GM23248 (cell line): Measurements from ENCODE around the gene GALNT16. TPM values are rescaled to one million over a fixed set of nuclear protein-coding genes. Genes with fewer than 3 reads are reported as not detected.
A peak's percentile ranks its signal among the peaks of the same experiment; 100 is the strongest.

Source experiments
- DNase-seq: peaks from one replicate; pipeline ENCODE4 v3.0.0-alpha.2; 2015
- H2AFZ ChIP-seq: fragments of 200-600 bp; sonication (generic); 2 replicates; pipeline ENCODE4 v1.6.1; 2016; ENCODE audit warnings: antibody characterized with exemption
- H3F3A ChIP-seq: fragments of 200-600 bp; sonication (generic); 2 replicates; pipeline ENCODE4 v1.6.1; 2016; ENCODE audit warnings: mild to moderate bottlenecking, antibody characterized with exemption, mixed run types; ENCODE audit not compliant: insufficient read depth
- H3K27ac ChIP-seq: fragments of 200-600 bp; sonication (generic); 2 replicates; pipeline ENCODE4 v1.5.1; 2016; ENCODE audit warnings: mild to moderate bottlenecking
- H3K27me3 ChIP-seq: fragments of 200-600 bp; sonication (generic); replicated peaks from 2 replicates; pipeline ENCODE4 v1.6.1; 2016; ENCODE audit warnings: mild to moderate bottlenecking; ENCODE audit not compliant: insufficient read depth
- H3K36me3 ChIP-seq: fragments of 200-600 bp; sonication (generic); 2 replicates; pipeline ENCODE4 v1.6.1; 2016; ENCODE audit warnings: low read depth, mild to moderate bottlenecking
- H3K4me1 ChIP-seq: fragments of 200-600 bp; sonication (generic); 2 replicates; pipeline ENCODE4 v1.6.1; 2016; ENCODE audit warnings: mild to moderate bottlenecking; ENCODE audit not compliant: insufficient read depth
- H3K4me2 ChIP-seq: fragments of 200-600 bp; sonication (generic); one replicate; pipeline ENCODE4 v1.6.1; 2016; ENCODE audit warnings: mild to moderate bottlenecking; ENCODE audit not compliant: unreplicated experiment
- H3K4me3 ChIP-seq: fragments of 200-600 bp; sonication (generic); 2 replicates; pipeline ENCODE4 v1.5.1; 2016; ENCODE audit warnings: mild to moderate bottlenecking
- H3K79me2 ChIP-seq: fragments of 200-600 bp; sonication (generic); 2 replicates; pipeline ENCODE4 v1.6.1; 2016; ENCODE audit warnings: mild to moderate bottlenecking; ENCODE audit not compliant: insufficient read depth
- H3K9ac ChIP-seq: fragments of 200-600 bp; sonication (generic); 2 replicates; pipeline ENCODE4 v1.6.1; 2016; ENCODE audit warnings: mild to moderate bottlenecking
- H3K9me2 ChIP-seq: fragments of 200-600 bp; sonication (generic); 2 replicates; pipeline ENCODE4 v1.6.1; 2016; ENCODE audit warnings: mixed run types, mild to moderate bottlenecking, moderate library complexity; ENCODE audit not compliant: insufficient read depth
- H3K9me3 ChIP-seq: fragments of 200-600 bp; sonication (generic); one replicate; pipeline ENCODE4 v1.6.1; 2017; ENCODE audit warnings: low read depth
- H4K20me1 ChIP-seq: fragments of 200-600 bp; sonication (generic); 2 replicates; pipeline ENCODE4 v1.6.0; 2016; ENCODE audit not compliant: insufficient read depth
- EZH2 ChIP-seq: fragments of 200-600 bp; sonication (generic); IDR thresholded peaks from 2 replicates; pipeline ENCODE4 v1.6.1; 2018; ENCODE audit warnings: antibody characterized with exemption, mild to moderate bottlenecking; ENCODE audit not compliant: insufficient read depth, poor library complexity, severe bottlenecking
- EZH2phosphoT487 ChIP-seq: fragments of 200-600 bp; sonication (generic); IDR thresholded peaks from 2 replicates; pipeline ENCODE4 v1.6.1; 2018; ENCODE audit warnings: antibody characterized with exemption, moderate library complexity, mild to moderate bottlenecking, low read depth; ENCODE audit not compliant: insufficient read depth
- WGBS, 2 experiments: methylation state at CpG; one replicate each; pipeline ENCODE4 v1.1.6; 2015 to 2017; ENCODE audit warnings: low lambda C conversion rate in 2 of 2, low coverage in 1 of 2; ENCODE audit errors: missing lambda C conversion rate in 2 of 2; 5-methylcytosine and 5-hydroxymethylcytosine counted together
- in situ Hi-C: fragments of 300-500 bp; cut with MboI; formaldehyde crosslinking; loops from 2 replicates; pipeline ENCODE4 v1.15.0; 2020
- polyA plus RNA-seq: library from polyadenylated mRNA; unstranded; fragments of >200 nt; fragmentation: Nextera tagmentation; extraction: Ambion mirVana; gene quantifications from 2 replicates; pipeline ENCODE4 v1.2.1, GENCODE V29; 2016
- total RNA-seq: library from RNA; depleted of rRNA; stranded (reverse); fragments of >200 nt; shearing (Covaris generic); gene quantifications from 2 replicates; pipeline ENCODE4 v1.2.3, GENCODE V29; 2014

Gene GALNT16
- total and polyA plus RNA-seq, 2 experiments from 2014 or later = 0.59 to 1.4 TPM

DNA sequence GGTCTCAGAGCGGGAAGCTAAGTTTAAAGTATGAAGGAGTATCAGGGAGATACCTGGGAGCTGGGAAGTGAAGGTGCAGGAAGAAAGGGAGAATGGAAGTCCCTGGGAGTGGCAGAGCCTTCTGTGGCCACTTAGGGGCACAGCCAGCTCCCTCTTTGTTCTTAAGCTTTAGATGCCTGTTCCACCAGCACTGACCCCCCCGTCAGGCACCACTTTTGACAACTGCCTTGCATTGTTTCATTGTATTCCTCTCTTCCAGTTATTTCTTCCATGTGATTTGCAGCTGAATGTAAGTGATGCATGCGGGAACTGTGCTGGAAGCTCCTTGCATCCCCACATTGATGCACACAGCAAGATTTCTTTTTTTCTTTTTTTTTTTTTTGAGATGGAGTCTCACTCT is 2.6 kb downstream of the GALNT16 start:
- Histone ChIP-seq H3K79me2 (no peaks in the 10 kb centered on the region), H3K27ac (no peak overlapping the region), H2AFZ (no peak overlapping the region), H3K27me3 (peaks cover 23% of the 10 kb centered on the region), H3K4me3 (no peak overlapping the region), H3K9me3 (no peaks in the 10 kb centered on the region), H4K20me1 (no peaks in the 10 kb centered on the region), H3K4me1 (peaks cover 27% of the 10 kb centered on the region), H3K9ac (no peak overlapping the region), H3K9me2 (no peaks in the 10 kb centered on the region), H3K4me2 (no peak overlapping the region), H3K36me3 (no peaks in the 10 kb centered on the region), H3F3A (peaks cover 23% of the 10 kb centered on the region)
- in situ Hi-C loops = no loop called here
- 23 to 26% methylated on average over 3 of the region's 3 CpGs for WGBS, 2 experiments
- no peak for TF ChIP-seq EZH2phosphoT487
- no peak for TF ChIP-seq EZH2
- no peak for DNase-seq

DNA sequence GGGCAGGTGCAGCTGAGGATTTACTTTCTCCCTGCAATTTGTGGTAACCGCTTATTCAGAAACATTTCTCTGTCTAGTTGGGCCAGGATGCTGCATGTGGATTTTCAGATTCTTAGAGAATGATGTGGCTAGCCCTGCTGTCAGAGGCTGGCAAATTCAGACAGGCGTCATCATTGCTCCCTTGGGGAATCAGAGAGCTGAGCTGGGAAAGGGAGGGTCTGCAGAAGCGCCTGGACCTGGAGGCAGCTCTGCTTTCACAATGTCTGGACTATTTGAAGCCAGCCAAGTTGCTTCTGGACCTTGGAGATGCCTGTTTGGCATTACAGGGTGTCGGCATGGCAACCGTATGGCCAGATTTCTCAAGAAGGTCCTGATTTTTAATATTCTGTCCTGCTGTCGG is 3.4 kb downstream of the GALNT16 start:
- H3K27ac ChIP-seq = peak overlapping the region; percentile 63
- H3F3A ChIP-seq = peaks cover 32% of the 10 kb centered on the region
- H3K4me3 ChIP-seq = peak overlapping the region; percentile 35
- H3K4me2 ChIP-seq = peak overlapping the region; percentile 63
- H3K9ac ChIP-seq = peak overlapping the region; percentile 71
- H3K27me3 ChIP-seq = peaks cover 21% of the 10 kb centered on the region
- H2AFZ ChIP-seq = 0 out of 2 replicates have a peak overlapping the region, but pooled peaks have one; percentile 9
- no peaks in the 10 kb centered on the region for H3K36me3 ChIP-seq
- H3K79me2 ChIP-seq = no peaks in the 10 kb centered on the region
- WGBS, 2 experiments = 1 to 2% methylated on average over 6 of the region's 6 CpGs
- peak; percentile 98 for DNase-seq
- TF ChIP-seq EZH2phosphoT487 (no peak), EZH2 (no peak)
- no peaks in the 10 kb centered on the region for H4K20me1 ChIP-seq
- no peaks in the 10 kb centered on the region for H3K9me3 ChIP-seq
- H3K4me1 ChIP-seq = peaks cover 36% of the 10 kb centered on the region
- in situ Hi-C loops = no loop called here
- H3K9me2 ChIP-seq = no peaks in the 10 kb centered on the region

DNA sequence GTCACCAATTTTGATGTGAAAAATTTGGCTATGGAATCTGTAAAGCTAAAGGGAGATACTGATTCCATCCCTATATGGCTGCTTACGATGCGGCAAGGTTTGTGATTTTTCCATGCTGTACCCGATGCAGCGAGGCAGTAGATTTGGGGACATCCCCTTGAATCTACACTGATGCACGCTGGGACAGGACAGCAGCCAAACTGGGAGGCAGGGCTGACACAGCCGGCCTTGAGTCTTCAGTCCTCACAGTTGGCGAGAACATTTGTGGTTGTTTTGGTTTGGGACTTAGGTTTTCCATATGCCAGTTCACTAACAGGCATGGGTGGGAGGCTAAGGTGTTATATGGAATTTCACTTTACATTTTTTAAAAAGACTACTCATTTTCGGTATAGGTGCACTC is 3.8 kb downstream of the GALNT16 start:
- 0 out of 2 replicates have a peak overlapping the region, but pooled peaks have one; percentile 9 for H2AFZ ChIP-seq

DNA sequence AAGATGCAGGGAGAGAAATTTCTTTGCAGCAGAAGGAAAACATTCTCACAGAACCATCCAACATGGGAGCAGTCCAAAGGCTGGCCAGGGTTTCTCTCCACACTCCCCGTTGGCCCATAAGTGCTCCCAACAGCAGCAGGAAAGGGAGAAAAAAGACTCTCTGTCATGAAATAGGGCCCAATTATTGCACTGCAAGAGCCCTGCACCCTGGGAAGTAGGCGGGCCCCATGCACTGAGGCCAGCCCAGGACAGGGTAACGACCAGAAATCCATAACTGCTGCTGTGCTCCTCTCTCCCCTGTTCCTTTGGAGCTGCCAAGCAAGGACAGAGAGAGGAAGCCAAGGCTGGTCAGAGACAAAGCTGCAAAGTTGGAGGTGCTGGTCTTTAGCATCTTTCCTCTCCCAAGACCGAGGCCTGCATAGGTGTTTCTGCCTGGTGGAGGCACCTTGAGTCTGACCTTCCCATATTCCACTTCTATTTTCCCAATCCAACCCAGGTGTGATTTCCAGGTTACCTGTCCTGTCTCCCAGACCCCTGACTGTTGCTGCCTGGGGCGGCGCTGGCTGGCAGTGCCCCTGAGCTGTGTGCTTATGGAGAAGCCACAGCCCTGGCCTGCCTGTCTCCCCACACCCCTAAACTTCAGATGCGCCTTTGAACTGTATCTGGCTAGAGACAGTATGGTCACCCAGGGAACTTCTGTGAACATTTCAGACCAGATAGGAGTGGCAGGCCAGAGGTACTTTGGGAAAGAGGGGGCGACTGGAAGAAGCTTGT is 6.8 kb downstream of the GALNT16 start:
- WGBS, 2 experiments = 72 to 73% methylated on average over 8 of the region's 8 CpGs

More for the DNA sequence above, 3.8 kb downstream of the GALNT16 start:
- Histone ChIP-seq H3K27ac (peak overlapping the region; percentile 63), H3K4me2 (peak overlapping the region; percentile 63), H3K9me3 (no peaks in the 10 kb centered on the region), H3K9me2 (no peaks in the 10 kb centered on the region), H3K79me2 (no peaks in the 10 kb centered on the region), H3K4me3 (peak overlapping the region; percentile 35), H3K27me3 (peaks cover 17% of the 10 kb centered on the region), H4K20me1 (no peaks in the 10 kb centered on the region), H3K36me3 (no peaks in the 10 kb centered on the region), H3F3A (peaks cover 36% of the 10 kb centered on the region), H3K4me1 (peaks cover 40% of the 10 kb centered on the region), H3K9ac (peak overlapping the region; percentile 71)
- TF ChIP-seq EZH2 (no peak), EZH2phosphoT487 (no peak)
- WGBS, 2 experiments = 7 to 9% methylated on average over 8 of the region's 8 CpGs
- in situ Hi-C loops = no loop called here
- peak; percentile 66 for DNase-seq

More for the DNA sequence above, 6.8 kb downstream of the GALNT16 start:
- no peaks in the 10 kb centered on the region for H3K27me3 ChIP-seq
- H3K9ac ChIP-seq = no peak overlapping the region
- peaks cover 42% of the 10 kb centered on the region for H3K4me1 ChIP-seq
- H3K36me3 ChIP-seq = no peaks in the 10 kb centered on the region
- H3K4me2 ChIP-seq = no peak overlapping the region
- H3K9me3 ChIP-seq = no peaks in the 10 kb centered on the region
- no peak overlapping the region for H3K27ac ChIP-seq
- no peaks in the 10 kb centered on the region for H4K20me1 ChIP-seq
- DNase-seq = no peak
- TF ChIP-seq EZH2phosphoT487 (no peak), EZH2 (no peak)
- in situ Hi-C loops = no loop called here
- peaks cover 44% of the 10 kb centered on the region for H3F3A ChIP-seq
- H3K4me3 ChIP-seq = no peak overlapping the region
- no peaks in the 10 kb centered on the region for H3K9me2 ChIP-seq
- H3K79me2 ChIP-seq = no peaks in the 10 kb centered on the region
- H2AFZ ChIP-seq = no peak overlapping the region
